Smooth muscle cell (in vitro differentiated cells): Measurements from ENCODE around the gene EYA2. TPM values are rescaled to one million over a fixed set of nuclear protein-coding genes. Genes with fewer than 3 reads are reported as not detected.

Experiments used
- DNase-seq: peaks from one replicate; lab custom pipeline; 2025; ENCODE audit not compliant: unreplicated experiment; lab: John Stamatoyannopoulos, UW
- H2AFZ ChIP-seq: fragments of 200-600 bp; sonication (generic); 2 replicates; pipeline ENCODE4 v1.6.0; 2016; ENCODE audit warnings: antibody characterized with exemption, low read depth, mild to moderate bottlenecking
- H3F3A ChIP-seq: fragments of 200-600 bp; sonication (generic); 2 replicates; pipeline ENCODE4 v1.6.0; 2017; ENCODE audit warnings: antibody characterized with exemption, low read depth
- H3K27ac ChIP-seq: fragments of 200-600 bp; sonication (generic); 2 replicates; pipeline ENCODE4 v1.5.1; 2016; ENCODE audit warnings: low read depth, mild to moderate bottlenecking
- H3K27me3 ChIP-seq: fragments of 200-600 bp; sonication (generic); 2 replicates; pipeline ENCODE4 v1.6.1; 2016; ENCODE audit warnings: low read depth, mild to moderate bottlenecking
- H3K36me3 ChIP-seq: fragments of 200-600 bp; sonication (generic); 2 replicates; pipeline ENCODE4 v1.5.1; 2016; ENCODE audit warnings: low read depth
- H3K4me1 ChIP-seq: fragments of 200-600 bp; sonication (generic); 2 replicates; pipeline ENCODE4 v1.5.1; 2016; ENCODE audit warnings: low read depth
- H3K4me2 ChIP-seq: fragments of 200-600 bp; sonication (generic); 2 replicates; pipeline ENCODE4 v1.6.0; 2016; ENCODE audit warnings: mild to moderate bottlenecking
- H3K4me3 ChIP-seq: fragments of 200-600 bp; sonication (generic); 2 replicates; pipeline ENCODE4 v1.5.1; 2016; ENCODE audit warnings: mild to moderate bottlenecking
- H3K79me2 ChIP-seq: fragments of 200-600 bp; sonication (generic); 2 replicates; pipeline ENCODE4 v1.6.0; 2016; ENCODE audit warnings: low read depth, mild to moderate bottlenecking
- H3K9ac ChIP-seq: fragments of 200-600 bp; sonication (generic); 2 replicates; pipeline ENCODE4 v1.6.0; 2016; ENCODE audit warnings: low read depth
- H3K9me3 ChIP-seq: fragments of 200-600 bp; sonication (generic); replicated peaks from 2 replicates; pipeline ENCODE4 v1.5.1; 2016; ENCODE audit warnings: low read depth
- H4K20me1 ChIP-seq: fragments of 200-600 bp; sonication (generic); 2 replicates; pipeline ENCODE4 v1.6.0; 2016; ENCODE audit warnings: low read depth
- CTCF ChIP-seq: fragments of 200-600 bp; sonication (generic); IDR thresholded peaks from 2 replicates; pipeline ENCODE4 v1.5.1; 2017; ENCODE audit warnings: borderline replicate concordance, mild to moderate bottlenecking, antibody characterized with exemption; ENCODE audit not compliant: insufficient read depth, poor library complexity, severe bottlenecking
- WGBS: methylation state at CpG from one replicate; pipeline ENCODE4 v1.1.7; 2016; ENCODE audit warnings: low lambda C conversion rate; 5-methylcytosine and 5-hydroxymethylcytosine counted together
- polyA plus RNA-seq: library from polyadenylated mRNA; unstranded; fragments of >200 nt; fragmentation: Nextera tagmentation; extraction: Ambion mirVana; gene quantifications from 2 replicates; pipeline ENCODE4 v1.2.1, GENCODE V29; 2016
- total RNA-seq: library from RNA; depleted of rRNA; stranded (reverse); fragments of >200 nt; gene quantifications from 2 replicates; pipeline ENCODE4 v1.2.3, GENCODE V29; 2014

The EYA2 gene
- total and polyA plus RNA-seq, 2 experiments from 2014 or later: 0.98 to 1.3 TPM

- no peaks in the 10 kb centered on the region for H3K4me1 ChIP-seq
- H4K20me1 ChIP-seq: no peaks in the 10 kb centered on the region
- H3K36me3 ChIP-seq: no peaks in the 10 kb centered on the region
- peaks cover 5% of the 10 kb centered on the region for H3F3A ChIP-seq
- H3K9me3 ChIP-seq: peaks cover 12% of the 10 kb centered on the region
- no peaks in the 10 kb centered on the region for H3K79me2 ChIP-seq
- no peak overlapping the region for H3K4me3 ChIP-seq
- DNase-seq: no peak
- no peaks in the 10 kb centered on the region for H3K27me3 ChIP-seq
- H2AFZ ChIP-seq: no peak overlapping the region
- TF ChIP-seq CTCF: no peak
- no peak overlapping the region for H3K27ac ChIP-seq
- WGBS: 95% methylated on average over 10 of the region's 10 CpGs
- no peak overlapping the region for H3K4me2 ChIP-seq
- H3K9ac ChIP-seq: no peak overlapping the region
These were observed 177.1 kb downstream of the EYA2 start for GRCh38 chr20:47071646-47072185.

DNA sequence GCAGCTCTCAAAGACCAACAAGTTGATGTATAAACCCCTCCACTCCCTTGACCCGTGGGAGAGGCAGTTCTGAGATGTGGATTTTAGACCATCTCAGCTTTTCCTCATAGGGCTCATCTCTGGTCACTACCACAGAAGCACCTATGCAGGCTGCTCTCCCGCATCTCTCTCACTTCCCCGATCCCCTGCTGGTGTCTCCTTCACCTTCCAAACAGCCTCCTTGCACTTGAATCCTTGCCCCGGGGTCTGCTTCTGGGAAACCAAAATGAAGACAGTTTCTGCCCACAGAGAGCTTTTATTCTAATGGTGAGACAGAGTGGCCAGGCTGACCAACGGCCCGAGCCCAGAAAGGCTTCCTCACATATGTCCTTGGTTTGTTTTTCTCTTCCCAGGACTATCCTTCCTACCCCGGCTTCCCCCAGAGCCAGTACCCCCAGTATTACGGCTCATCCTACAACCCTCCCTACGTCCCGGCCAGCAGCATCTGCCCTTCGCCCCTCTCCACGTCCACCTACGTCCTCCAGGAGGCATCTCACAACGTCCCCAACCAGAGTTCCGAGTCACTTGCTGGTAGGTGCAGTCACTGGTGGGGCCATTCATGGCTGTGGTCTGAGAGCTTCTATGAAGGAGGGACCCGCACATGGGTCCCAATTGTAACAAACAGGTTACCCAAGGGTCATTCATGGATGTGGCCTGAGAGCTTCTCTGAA, 179.3 kb downstream of the EYA2 start:
- no peaks in the 10 kb centered on the region for H3K4me1 ChIP-seq
- no peaks in the 10 kb centered on the region for H3K27me3 ChIP-seq
- H3K36me3 ChIP-seq: no peaks in the 10 kb centered on the region
- TF ChIP-seq CTCF: no peak
- H3K4me2 ChIP-seq: no peak overlapping the region
- no peak overlapping the region for H3K27ac ChIP-seq
- H2AFZ ChIP-seq: no peak overlapping the region
- no peak overlapping the region for H3K9ac ChIP-seq
- peaks cover 4% of the 10 kb centered on the region for H3K9me3 ChIP-seq
- H3K4me3 ChIP-seq: no peak overlapping the region
- 93% methylated on average over 15 of the region's 16 CpGs for WGBS
- H3K79me2 ChIP-seq: no peaks in the 10 kb centered on the region
- H3F3A ChIP-seq: no peaks in the 10 kb centered on the region
- no peaks in the 10 kb centered on the region for H4K20me1 ChIP-seq
- no peak for DNase-seq

- 89% methylated on average over 3 of the region's 3 CpGs for WGBS
These were observed 180.6 kb downstream of the EYA2 start for GRCh38 chr20:47075263-47075662.

More at GRCh38 chr20:47075263-47075662, 180.6 kb downstream of the EYA2 start:
- no peaks in the 10 kb centered on the region for H3K27me3 ChIP-seq
- no peak overlapping the region for H3K9ac ChIP-seq
- no peaks in the 10 kb centered on the region for H3F3A ChIP-seq
- H3K4me1 ChIP-seq: no peaks in the 10 kb centered on the region
- no peak overlapping the region for H2AFZ ChIP-seq
- TF ChIP-seq CTCF: no peak
- no peak overlapping the region for H3K27ac ChIP-seq
- no peaks in the 10 kb centered on the region for H3K36me3 ChIP-seq
- H4K20me1 ChIP-seq: no peaks in the 10 kb centered on the region
- no peaks in the 10 kb centered on the region for H3K9me3 ChIP-seq
- H3K4me2 ChIP-seq: no peak overlapping the region
- H3K79me2 ChIP-seq: no peaks in the 10 kb centered on the region
- H3K4me3 ChIP-seq: no peak overlapping the region
- DNase-seq: no peak
